Measurements from ENCODE around the gene COL5A1. TPM values are rescaled to one million over a fixed set of nuclear protein-coding genes. Genes with fewer than 3 reads are reported as not detected.

Gene COL5A1
- total RNA-seq, 4 donors from 2014 or later = 4.0 to 12.8 (median 6.3) TPM

DNA sequence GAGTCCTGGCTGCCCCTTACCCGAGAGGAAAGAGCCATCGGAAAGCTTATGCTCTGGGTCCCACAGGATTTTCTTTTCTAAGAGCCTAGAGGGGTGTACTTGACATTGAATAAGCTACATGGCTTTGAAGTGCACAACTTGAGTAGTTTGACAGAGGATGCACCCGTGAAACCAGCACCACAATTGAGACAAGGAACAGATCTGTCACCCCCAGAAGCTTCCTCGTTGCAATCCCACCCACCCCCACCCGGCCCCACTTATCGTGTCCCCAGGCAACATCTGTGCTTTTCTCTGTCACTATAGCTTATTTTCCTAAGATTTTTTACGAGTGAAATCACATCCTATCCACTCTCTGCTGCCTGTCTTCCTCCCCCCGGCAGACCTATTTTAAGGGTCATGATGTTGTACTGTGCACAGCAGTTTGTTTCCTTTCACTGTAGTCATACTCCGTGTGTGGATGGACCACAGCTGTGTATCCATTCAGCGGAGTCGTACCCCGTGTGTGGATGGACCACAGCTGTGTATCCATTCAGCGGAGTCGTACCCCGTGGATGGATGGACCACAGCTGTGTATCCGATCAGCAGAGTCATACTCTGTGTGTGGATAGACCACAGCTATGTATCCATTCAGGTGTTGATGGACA, 230.2 kb downstream of the COL5A1 start:
- TF ChIP-seq, protein P1, sequence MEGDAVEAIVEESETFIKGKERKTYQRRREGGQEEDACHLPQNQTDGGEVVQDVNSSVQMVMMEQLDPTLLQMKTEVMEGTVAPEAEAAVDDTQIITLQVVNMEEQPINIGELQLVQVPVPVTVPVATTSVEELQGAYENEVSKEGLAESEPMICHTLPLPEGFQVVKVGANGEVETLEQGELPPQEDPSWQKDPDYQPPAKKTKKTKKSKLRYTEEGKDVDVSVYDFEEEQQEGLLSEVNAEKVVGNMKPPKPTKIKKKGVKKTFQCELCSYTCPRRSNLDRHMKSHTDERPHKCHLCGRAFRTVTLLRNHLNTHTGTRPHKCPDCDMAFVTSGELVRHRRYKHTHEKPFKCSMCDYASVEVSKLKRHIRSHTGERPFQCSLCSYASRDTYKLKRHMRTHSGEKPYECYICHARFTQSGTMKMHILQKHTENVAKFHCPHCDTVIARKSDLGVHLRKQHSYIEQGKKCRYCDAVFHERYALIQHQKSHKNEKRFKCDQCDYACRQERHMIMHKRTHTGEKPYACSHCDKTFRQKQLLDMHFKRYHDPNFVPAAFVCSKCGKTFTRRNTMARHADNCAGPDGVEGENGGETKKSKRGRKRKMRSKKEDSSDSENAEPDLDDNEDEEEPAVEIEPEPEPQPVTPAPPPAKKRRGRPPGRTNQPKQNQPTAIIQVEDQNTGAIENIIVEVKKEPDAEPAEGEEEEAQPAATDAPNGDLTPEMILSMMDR (IDR thresholded peaks at IDR 0.05) = no peak
- TF ChIP-seq POLR2A (IDR thresholded peaks at IDR 0.05) = no peak
- 56 to 62% methylated on average over 11 to 14 of the region's 16 CpGs for WGBS, 2 donors
- no peak overlapping the region for H3K27ac ChIP-seq

DNA sequence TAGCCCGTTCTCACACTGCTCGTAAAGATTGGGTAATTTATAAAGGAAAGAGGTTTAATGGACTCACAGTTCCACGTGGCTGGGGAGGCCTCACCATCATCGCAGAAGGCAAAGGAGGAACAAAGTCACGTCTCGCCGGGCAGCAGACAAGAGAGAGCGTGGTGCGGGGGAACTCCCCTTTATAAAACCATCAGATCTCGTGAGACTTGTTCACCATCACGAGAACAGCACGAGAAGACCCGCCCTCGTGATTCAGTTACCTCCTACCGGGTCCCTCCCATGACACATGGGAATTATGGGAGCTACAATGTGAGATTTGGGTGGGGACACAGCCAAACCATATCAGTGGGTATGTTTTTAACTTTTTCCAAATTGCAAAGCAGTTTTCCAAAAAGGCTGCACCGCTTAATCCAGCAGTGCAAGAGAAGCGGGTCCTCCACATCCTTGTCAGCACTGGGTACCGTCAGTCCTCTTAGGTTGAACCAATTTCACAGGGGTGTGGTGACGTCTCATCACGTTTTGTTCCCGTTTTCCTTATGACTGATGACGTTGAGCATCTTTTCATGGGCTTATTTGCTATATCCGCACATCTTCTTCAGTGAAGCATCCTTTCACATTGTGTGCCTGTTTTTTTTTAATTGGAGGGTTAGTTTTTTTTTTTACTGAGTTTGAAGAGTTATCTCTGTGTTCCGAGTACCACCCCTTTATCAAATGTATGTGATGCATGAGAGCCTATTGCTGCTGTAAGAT, 231.1 kb downstream of the COL5A1 start:
- 78 to 79% methylated on average over 24 of the region's 24 CpGs for WGBS, 2 donors
- Histone ChIP-seq H3K27me3 (peaks cover 0 to 39% (median 1%) of the 10 kb centered on the region in 4 donors), H3K36me3 (no peaks in the 10 kb centered on the region), H3K4me1 (peaks cover 0 to 6% (median 0%) of the 10 kb centered on the region in 3 donors), H3K4me3 (no peak overlapping the region), H3K27ac (no peak overlapping the region), H3K9me3 (no peaks in the 10 kb centered on the region)
- TF ChIP-seq, protein P1 (IDR thresholded peaks at IDR 0.05) = no peak
- no peak for TF ChIP-seq POLR2A (IDR thresholded peaks at IDR 0.05)
- DNase-seq = no peak
- intact Hi-C loops (cut with DNase I) = no loop called here

More for the DNA sequence above, 230.2 kb downstream of the COL5A1 start:
- Histone ChIP-seq H3K9me3 (no peaks in the 10 kb centered on the region), H3K4me1 (peaks cover 0 to 6% (median 0%) of the 10 kb centered on the region in 3 donors), H3K27me3 (peaks cover 0 to 37% (median 1%) of the 10 kb centered on the region in 4 donors), H3K4me3 (no peak overlapping the region), H3K36me3 (no peaks in the 10 kb centered on the region)
- DNase-seq = no peak
- intact Hi-C loops (cut with DNase I) = no loop called here

DNA sequence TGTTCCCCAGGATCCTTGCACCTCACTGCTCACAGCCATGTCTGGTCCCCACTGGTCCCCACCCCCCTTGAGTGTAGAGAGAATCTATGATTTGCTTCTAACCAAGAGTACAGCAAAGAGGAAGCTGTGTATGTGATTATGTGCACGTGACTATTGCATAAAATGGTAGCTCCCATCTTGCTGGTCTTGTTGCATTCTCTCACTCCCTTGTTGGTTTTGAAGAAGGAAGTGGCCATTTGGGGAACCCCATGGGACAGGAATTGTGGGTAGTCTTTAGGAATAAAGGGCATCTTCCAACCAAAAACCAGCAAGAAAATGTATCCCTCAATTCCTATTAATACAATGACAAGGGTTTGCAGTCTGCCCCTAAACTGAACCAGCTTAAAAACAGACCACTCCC, 233.8 kb downstream of the COL5A1 start:
- no peak overlapping the region for H3K27ac ChIP-seq
- peaks cover 0 to 6% (median 0%) of the 10 kb centered on the region in 3 donors for H3K4me1 ChIP-seq
- H3K4me3 ChIP-seq = no peak overlapping the region
- no peaks in the 10 kb centered on the region for H3K9me3 ChIP-seq
- peaks cover 0 to 29% (median 1%) of the 10 kb centered on the region in 4 donors for H3K27me3 ChIP-seq
- no peaks in the 10 kb centered on the region for H3K36me3 ChIP-seq
- TF ChIP-seq, protein P1 (IDR thresholded peaks at IDR 0.05) = no peak
- TF ChIP-seq POLR2A (IDR thresholded peaks at IDR 0.05) = no peak
- intact Hi-C loops (cut with DNase I) = no loop called here
- no peak for DNase-seq
- 43 to 57% methylated on average over 1 of the region's 1 CpG for WGBS, 2 donors

DNA sequence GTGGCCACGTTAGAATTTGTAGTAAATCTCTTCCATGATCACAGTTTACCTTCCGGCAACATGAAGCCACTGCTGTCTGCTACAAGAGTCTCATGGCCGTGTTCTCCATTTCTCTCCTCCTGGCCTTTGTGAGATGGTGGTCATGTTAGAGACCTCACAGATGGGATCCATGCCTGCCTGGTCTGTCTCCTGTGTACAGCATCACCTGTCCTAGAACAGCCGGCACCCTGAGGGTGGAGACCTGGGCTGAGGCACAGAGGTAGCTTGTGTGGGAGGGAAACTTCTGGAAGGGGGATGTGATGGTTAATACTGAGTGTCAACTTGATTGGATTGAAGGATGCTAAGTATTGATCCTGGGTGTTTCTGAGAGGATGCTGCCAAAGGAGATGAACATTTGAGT, 235.9 kb downstream of the COL5A1 start:
- DNase-seq = no peak
- H3K9me3 ChIP-seq = no peaks in the 10 kb centered on the region
- no peak overlapping the region for H3K4me3 ChIP-seq
- peaks cover 0 to 30% (median 1%) of the 10 kb centered on the region in 4 donors for H3K27me3 ChIP-seq
- WGBS, 2 donors = 74 to 85% methylated on average over 2 to 3 of the region's 4 CpGs
- no peaks in the 10 kb centered on the region for H3K36me3 ChIP-seq
- no peaks in the 10 kb centered on the region for H3K4me1 ChIP-seq
- TF ChIP-seq POLR2A (IDR thresholded peaks at IDR 0.05) = no peak
- TF ChIP-seq, protein P1 (IDR thresholded peaks at IDR 0.05) = no peak
- intact Hi-C loops (cut with DNase I) = no loop called here
- H3K27ac ChIP-seq = no peak overlapping the region

Data from esophagus squamous epithelium (tissue), 5 donors.